ENCODE results near the gene RGS14. TPM values are rescaled to one million over a fixed set of nuclear protein-coding genes. Genes with fewer than 3 reads are reported as not detected.

Gene RGS14, protein sequence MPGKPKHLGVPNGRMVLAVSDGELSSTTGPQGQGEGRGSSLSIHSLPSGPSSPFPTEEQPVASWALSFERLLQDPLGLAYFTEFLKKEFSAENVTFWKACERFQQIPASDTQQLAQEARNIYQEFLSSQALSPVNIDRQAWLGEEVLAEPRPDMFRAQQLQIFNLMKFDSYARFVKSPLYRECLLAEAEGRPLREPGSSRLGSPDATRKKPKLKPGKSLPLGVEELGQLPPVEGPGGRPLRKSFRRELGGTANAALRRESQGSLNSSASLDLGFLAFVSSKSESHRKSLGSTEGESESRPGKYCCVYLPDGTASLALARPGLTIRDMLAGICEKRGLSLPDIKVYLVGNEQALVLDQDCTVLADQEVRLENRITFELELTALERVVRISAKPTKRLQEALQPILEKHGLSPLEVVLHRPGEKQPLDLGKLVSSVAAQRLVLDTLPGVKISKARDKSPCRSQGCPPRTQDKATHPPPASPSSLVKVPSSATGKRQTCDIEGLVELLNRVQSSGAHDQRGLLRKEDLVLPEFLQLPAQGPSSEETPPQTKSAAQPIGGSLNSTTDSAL
- total RNA-seq (2014; rRNA removed; shearing (Covaris generic)), result 26.2 and 28.1 TPM in 2 replicates

DNA sequence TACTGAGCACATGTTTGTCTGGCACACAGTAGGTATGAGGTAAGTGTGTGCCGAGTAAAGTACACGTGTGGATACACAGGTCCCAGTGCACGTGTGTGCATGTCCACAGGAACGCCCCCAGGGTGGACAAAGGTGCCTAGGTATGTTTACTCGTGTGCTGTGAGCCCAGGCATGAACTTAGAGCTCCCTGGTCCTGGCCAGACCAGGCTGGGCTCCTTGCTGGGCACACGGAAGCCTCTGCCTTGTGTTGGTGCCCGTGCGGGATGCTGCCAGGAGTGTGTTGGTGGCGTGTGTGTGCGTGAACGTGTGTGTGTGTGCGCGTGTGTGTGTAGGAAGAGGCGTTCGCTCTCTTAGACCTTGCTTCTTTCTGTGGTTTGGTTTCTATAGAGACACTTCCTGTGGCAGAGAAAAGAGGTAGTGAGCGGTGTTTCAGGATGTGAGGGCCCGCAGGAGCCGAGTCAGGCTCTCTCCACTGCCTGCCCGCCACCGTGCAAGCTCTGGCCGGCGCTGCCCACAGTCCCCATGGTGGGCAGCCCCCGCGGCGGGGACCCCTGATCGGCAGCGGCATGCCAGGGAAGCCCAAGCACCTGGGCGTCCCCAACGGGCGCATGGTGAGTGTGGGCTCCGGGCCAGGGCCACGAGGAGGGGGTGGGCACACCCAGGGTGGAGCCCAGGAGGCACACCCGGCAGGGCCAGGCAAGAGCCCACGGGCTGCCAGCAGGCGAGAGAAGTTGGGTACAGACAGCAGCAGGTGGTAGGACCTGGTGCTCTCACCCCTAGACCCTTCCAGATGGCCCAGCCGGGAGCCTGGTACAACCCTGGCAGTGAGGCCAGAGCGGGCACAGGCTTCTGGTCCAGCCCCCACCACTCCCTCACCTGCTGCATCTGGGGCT, at the start of gene RGS14:
TSS of gene RGS14 (plus strand) at position 466 of the 893 bp plus-strand sequence. CDS start at position 567, 101 bp downstream.
- peak; percentile 91 for DNase-seq (ENCODE audit: low spot score)

- no peak for DNase-seq (ENCODE audit: low spot score)
Measured at GRCh38 chr5:177308740-177309139, 49.0 kb upstream of the RGS14 start.

DNA sequence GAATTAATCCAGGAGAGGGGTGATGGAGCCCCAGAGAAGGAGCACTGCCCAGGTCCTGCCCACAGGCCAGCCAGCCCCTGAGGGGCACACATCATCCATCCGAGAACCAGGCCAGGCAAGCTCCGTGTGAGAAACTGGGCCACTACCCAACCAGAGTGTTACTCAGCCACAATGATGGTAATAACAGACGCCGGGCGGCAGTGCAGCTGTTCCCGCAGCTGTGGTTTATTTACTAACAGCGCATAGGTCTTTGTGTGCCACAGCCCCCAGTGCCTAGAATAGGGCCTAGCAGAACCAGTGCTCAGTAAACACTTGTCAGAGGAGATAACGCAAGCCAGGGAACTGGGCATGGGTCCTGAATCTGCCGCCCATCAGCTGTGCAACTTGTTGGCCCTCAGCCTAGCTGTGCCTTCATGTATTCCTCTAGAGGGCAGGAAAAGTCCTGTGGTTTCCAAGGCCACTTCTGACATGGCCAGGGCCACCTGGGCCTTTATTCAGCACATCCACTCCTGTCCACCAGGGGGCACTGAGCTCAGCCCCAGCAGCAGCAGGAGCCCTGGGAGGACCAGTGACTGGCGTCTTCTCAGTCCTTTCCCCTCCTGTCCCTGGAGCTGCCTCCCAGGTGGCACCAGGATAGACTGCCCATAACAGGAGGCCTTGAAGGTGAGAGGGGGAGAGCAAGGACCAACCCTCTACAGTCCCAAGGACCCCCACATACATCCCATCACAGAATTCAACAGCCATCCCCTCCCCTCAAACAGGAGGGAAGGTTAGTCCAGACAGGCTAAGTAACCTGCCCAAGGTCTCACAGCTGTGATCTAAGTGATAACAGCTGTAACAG, 48.2 kb upstream of the RGS14 start:
- peak; percentile 92 for DNase-seq (ENCODE audit: low spot score)

DNA sequence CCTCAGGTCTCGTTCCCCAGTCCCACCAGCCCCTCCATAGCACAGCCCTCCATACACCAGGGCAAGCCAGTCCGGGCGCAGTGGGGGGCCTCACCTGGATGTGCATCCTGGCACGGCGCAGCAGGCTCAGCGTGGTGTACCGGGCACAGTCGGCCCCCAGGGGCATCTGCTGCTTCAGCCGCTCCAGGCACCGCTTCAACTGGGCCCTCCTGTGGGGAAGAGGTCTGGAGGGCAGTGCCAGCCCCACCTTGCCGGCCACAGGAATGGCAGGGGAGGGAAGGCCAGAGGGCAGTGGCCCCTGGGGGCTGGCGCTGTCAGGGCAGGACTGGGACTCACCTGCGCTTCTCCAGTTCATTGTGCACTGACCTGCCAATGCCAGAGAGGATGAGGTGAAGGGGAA, 47.4 kb upstream of the RGS14 start:
- no peak for DNase-seq (ENCODE audit: low spot score)

DNA sequence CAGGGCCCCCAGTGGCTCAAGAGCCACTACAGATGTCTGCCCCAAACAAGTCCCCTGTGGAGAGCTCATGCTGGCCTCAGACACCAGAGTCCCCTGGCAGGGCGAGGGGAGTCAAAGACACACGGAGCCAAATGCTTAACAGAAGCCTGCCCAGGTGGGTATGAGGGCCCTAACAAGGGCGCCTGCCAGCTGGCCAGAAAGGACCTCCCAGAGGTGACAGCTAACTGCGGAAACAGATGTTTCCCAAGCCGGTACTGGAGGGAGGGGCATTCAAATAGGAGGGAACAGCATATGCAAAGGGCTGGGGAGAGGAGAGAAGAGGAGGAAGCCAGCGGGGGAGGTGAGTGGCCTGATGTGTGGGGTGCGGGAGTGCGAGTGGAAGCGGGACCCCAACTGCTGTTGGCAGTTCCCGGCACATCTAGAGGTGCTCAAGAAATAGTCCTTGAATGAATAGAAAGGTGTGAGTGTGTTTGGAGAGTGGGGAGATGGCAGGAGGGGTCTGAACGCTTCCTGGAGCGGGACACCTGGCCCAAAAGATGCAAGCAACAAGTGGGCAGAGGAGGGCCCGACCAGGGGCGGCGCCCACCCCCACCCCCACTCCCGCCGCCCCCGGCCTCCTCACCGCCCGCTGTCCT, 46.9 kb upstream of the RGS14 start:
- no peak for DNase-seq (ENCODE audit: low spot score)

DNA sequence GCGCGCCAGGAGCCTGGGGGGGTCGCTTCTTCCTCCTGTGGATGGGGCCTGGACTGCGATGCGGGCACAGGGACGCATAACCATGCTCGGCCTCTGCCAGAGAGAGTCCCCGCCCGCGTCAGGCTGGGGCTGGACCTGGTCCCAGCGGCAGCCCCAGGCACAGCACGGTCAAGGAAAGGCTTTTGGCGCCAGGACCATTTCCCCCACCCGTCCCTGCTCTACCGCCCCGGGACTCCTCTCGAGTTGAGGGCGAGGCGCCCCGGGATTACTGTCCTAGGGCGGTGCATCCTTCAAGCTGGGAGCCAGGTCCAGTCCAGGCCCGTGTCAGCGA, 46.4 kb upstream of the RGS14 start:
- DNase-seq (ENCODE audit: low spot score), result no peak

DNA sequence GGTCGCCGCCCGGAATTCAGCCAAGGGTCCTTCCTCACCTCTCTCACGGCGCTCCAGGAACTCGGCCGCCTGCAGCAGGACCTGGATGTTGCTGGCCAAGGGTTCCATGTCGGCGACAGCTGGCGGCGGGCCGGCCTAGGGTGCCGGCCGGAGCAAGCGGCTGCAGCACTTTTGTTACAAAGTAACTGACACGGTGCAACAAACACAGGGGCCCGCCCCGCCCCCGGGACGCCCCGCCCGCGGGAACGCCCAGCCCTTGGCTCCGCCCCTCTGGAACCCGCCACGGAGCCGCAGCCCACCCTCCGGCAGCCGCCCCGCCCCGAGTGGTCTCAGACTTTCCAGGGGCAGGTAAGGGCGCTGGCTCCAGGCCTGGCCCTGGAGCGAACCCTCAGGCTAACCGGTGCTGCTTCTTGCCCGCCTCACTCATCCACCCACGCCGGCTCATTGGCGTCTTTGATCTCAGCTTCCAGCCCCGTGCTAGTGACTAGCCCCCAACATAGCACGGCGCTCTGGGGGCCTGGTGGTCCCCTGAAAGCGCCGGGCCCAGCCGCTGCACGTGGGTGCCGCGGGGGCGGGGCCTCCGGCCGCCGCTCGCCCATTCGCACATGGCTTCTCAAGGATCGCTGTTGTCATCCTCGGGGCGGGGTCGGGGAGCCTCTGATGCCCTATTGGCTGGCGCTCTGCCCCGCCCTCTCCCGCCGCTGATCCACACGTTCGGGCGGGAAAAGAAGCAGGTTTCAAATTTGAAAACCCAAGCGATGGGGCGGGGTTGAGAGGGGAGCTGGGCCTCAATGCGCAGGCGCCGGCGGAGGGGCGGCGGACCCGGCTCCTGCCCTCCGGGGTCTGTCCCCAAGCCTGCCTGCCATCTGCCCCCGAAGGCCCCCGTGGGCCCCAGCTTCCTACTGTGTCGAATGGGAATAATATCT, 45.7 kb upstream of the RGS14 start, which contains the start of gene MXD3:
TSS of gene MXD3 (minus strand) at position 176 of the 926 bp plus-strand sequence. CDS start at position 108, 68 bp downstream.
- DNase-seq (ENCODE audit: low spot score), result peak; percentile 98

GRCh38 chr5:177312649-177313181, 45.0 kb upstream of the RGS14 start:
- peak; percentile 70 for DNase-seq (ENCODE audit: low spot score)

- no peak for DNase-seq (ENCODE audit: low spot score)
Measured at GRCh38 chr5:177313561-177314259, 44.0 kb upstream of the RGS14 start.

- no peak for DNase-seq (ENCODE audit: low spot score)
Measured at GRCh38 chr5:177314376-177315342, 43.1 kb upstream of the RGS14 start.

DNA sequence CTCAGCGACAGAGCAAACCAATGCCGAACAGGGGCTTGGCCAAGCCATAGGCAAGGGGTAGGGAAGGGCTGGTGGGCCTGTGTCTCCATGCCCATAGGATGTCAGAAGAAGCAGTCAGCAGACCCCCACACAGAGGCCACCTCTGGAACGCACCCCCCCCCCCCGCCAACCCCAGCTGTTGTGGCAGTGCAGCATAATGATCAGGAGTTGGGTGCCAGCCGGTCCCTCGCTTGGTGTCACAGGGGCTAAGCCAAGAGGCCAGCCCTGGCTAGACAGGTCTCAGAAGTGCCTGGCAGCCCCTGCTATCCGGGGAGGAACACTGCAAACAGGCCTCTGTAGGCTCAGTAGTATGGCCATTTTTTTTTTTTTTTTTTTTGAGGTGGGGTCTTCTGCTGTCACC, 42.3 kb upstream of the RGS14 start:
- DNase-seq (ENCODE audit: low spot score), result no peak

- no peak for DNase-seq (ENCODE audit: low spot score)
Measured at GRCh38 chr5:177316005-177316404, 41.7 kb upstream of the RGS14 start.

DNA sequence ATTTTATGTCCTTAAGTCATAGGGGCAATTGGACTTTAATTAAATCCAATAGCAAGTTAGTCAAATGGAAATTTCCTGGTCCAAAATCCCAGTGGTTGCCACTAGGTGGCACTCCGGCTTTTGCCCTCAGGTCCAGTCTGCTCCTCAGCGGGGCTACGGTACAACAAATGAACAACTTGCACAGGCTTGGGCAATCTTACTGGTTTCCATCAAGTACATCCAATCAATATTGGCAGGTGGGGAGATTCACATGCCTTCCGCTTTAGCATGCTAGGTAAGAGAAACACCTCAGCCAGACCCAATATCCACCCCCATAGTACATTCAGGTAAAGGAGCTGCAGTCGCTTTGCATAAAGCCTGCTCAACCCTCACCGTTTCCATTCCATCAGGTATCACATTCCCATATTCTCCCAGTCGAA, 39.8 kb upstream of the RGS14 start:
- DNase-seq (ENCODE audit: low spot score), result peak; percentile 69

DNA sequence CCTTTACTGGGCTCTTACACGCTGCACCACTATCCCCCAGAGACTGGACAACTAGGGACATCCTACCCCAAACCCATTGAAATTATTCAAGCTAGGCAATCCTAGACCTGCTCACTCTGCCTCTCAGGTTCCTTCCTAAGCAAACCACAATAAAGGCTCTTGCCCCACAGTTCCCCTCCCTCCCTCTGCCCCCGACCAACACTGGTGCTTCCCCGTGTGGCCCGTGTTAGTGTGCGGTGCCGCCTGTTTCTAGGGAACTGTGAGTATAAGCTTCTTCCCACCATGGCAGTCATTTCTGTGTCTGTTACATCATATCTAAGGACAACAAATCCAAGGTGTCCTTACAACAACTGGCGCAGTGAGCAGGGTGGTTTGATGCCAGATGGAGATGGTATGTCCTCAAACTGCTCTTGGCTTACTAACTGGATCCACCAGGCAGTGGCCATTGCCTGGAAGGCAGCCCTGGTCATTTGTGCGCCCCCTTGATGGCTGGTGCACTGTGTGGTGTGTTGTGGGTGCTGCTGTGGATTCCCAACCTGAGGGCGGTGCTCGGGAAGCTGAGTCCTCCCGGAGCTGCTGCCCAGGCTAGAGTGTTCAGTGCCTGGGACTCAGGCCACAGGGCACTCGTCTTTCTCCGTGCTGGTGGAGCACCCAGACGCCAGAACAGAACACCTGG, 37.7 kb upstream of the RGS14 start:
- DNase-seq (ENCODE audit: low spot score), result no peak

GRCh38 chr5:177320879-177321278, 36.8 kb upstream of the RGS14 start:
- DNase-seq (ENCODE audit: low spot score), result no peak

DNA sequence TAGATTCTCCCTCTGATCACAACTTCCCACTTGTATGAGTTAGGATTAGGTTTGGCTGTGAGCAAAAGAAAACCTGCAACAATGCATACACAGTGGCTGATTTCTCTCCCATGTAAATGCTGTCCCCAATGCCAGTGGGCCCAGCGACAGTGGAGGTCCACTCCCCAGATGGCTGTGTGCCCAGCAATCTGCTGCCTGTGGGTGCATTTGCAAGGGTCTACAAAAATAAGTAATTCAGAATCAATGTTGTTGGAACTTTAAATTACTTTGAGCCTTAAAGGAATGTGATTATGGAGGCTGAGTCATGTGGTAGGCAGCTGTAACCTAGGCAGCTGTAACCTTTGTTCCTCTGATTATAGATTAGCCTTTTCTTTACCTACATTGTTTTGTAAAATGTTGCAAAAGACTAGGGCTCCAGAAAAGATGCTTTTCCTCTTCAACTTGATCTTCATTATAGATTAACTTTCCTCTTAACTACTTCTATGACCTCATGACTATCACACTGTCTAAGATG, 31.8 kb upstream of the RGS14 start:
- no peak for DNase-seq (ENCODE audit: low spot score)
